IMR-90 (cell line): Measurements from ENCODE around the gene TUBGCP2.

Experiments used
- TF ChIP-seq, protein P1 (sequence below): fragments of 150-350 bp; IDR thresholded peaks from 2 replicates; pipeline ENCODE4 v1.6.1; 2016; ENCODE audit warnings: low read depth, mild to moderate bottlenecking, low read length, moderate library complexity, borderline replicate concordance
- TF ChIP-seq, protein P2 (sequence below): conservative IDR thresholded peaks from 2 replicates; pipeline ENCODE4 v1.5.1; 2012; ENCODE audit warnings: mild to moderate bottlenecking, low read depth, low read length, improper control_type of control experiment

DNA sequence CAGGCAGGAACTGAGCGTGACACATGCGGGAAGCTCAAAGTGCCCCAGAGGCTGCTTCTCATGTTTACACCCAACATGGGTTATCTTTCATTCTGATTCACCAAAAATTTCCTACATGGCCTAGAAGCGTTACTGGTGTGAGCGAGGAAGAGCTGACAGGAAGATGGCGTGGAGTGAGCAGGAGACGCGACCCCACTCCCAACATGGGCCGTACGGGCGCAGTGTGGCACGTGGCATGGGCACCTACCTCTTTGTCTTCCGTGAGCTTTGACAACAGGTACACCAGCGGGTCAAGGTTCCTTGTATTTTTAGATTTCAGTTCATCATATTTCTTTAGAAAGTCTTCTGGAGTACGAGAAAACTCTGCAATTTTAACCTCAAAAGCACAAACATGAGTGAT is 8.9 kb downstream of the TUBGCP2 start:
- TF ChIP-seq, protein P1, sequence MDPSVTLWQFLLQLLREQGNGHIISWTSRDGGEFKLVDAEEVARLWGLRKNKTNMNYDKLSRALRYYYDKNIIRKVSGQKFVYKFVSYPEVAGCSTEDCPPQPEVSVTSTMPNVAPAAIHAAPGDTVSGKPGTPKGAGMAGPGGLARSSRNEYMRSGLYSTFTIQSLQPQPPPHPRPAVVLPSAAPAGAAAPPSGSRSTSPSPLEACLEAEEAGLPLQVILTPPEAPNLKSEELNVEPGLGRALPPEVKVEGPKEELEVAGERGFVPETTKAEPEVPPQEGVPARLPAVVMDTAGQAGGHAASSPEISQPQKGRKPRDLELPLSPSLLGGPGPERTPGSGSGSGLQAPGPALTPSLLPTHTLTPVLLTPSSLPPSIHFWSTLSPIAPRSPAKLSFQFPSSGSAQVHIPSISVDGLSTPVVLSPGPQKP = no peak
- TF ChIP-seq, protein P2, sequence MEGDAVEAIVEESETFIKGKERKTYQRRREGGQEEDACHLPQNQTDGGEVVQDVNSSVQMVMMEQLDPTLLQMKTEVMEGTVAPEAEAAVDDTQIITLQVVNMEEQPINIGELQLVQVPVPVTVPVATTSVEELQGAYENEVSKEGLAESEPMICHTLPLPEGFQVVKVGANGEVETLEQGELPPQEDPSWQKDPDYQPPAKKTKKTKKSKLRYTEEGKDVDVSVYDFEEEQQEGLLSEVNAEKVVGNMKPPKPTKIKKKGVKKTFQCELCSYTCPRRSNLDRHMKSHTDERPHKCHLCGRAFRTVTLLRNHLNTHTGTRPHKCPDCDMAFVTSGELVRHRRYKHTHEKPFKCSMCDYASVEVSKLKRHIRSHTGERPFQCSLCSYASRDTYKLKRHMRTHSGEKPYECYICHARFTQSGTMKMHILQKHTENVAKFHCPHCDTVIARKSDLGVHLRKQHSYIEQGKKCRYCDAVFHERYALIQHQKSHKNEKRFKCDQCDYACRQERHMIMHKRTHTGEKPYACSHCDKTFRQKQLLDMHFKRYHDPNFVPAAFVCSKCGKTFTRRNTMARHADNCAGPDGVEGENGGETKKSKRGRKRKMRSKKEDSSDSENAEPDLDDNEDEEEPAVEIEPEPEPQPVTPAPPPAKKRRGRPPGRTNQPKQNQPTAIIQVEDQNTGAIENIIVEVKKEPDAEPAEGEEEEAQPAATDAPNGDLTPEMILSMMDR = no peak
